OCI-LY1 (cell line): Measurements from ENCODE around the gene TET3.

Experiments used
- H2AFZ ChIP-seq: fragments of 200-600 bp; sonication (generic), shearing (Covaris generic); 2 replicates; pipeline ENCODE4 v1.6.0; 2014; ENCODE audit warnings: antibody characterized with exemption, mild to moderate bottlenecking, low read length
- H3F3A ChIP-seq: fragments of 200-600 bp; sonication (generic), shearing (Covaris generic); 2 replicates; pipeline ENCODE4 v1.6.0; 2014; ENCODE audit warnings: mild to moderate bottlenecking, antibody characterized with exemption, low read length, moderate library complexity; ENCODE audit not compliant: insufficient read depth
- H3K27ac ChIP-seq: fragments of 200-600 bp; sonication (generic); 2 replicates; pipeline ENCODE4 v1.5.1; 2014; ENCODE audit warnings: low read length, mixed run types, mild to moderate bottlenecking, low read depth; ENCODE audit not compliant: poor library complexity, severe bottlenecking
- H3K27me3 ChIP-seq: fragments of 200-600 bp; sonication (generic); 2 replicates; pipeline ENCODE4 v1.6.0; 2014; ENCODE audit warnings: antibody characterized with exemption, mild to moderate bottlenecking, low read length, moderate library complexity; ENCODE audit not compliant: insufficient read depth
- H3K36me3 ChIP-seq: fragments of 200-600 bp; sonication (generic); 2 replicates; pipeline ENCODE4 v1.6.1; 2014; ENCODE audit warnings: mild to moderate bottlenecking, antibody characterized with exemption, low read length, moderate library complexity, mixed read lengths; ENCODE audit not compliant: insufficient read depth
- H3K4me1 ChIP-seq: fragments of 200-600 bp; sonication (generic); 2 replicates; pipeline ENCODE4 v1.5.1; 2014; ENCODE audit warnings: mild to moderate bottlenecking, low read length, moderate library complexity; ENCODE audit not compliant: insufficient read depth, severe bottlenecking
- H3K4me2 ChIP-seq: fragments of 200-600 bp; sonication (generic), shearing (Covaris generic); 2 replicates; pipeline ENCODE4 v1.6.1; 2014; ENCODE audit warnings: low read length
- H3K4me3 ChIP-seq: fragments of 200-600 bp; sonication (generic); 2 replicates; pipeline ENCODE4 v1.5.1; 2014; ENCODE audit warnings: low read length, low read depth, mild to moderate bottlenecking, mixed read lengths; ENCODE audit not compliant: poor library complexity, severe bottlenecking
- H3K79me2 ChIP-seq: fragments of 200-600 bp; shearing (Covaris generic); 2 replicates; pipeline ENCODE4 v1.6.1; 2016; ENCODE audit warnings: mixed run types, low read length, mixed read lengths; ENCODE audit not compliant: insufficient read depth
- H3K9ac ChIP-seq: fragments of 200-600 bp; sonication (generic), shearing (Covaris generic); 2 replicates; pipeline ENCODE4 v1.6.1; 2014; ENCODE audit warnings: mild to moderate bottlenecking, low read length, mixed read lengths
- H3K9me2 ChIP-seq: fragments of 200-600 bp; sonication (generic), shearing (Covaris generic); 2 replicates; pipeline ENCODE4 v1.6.1; 2014; ENCODE audit warnings: low read depth, mild to moderate bottlenecking, low read length, mixed read lengths
- H3K9me3 ChIP-seq: fragments of 200-600 bp; shearing (Covaris generic); 2 replicates; pipeline ENCODE4 v1.6.1; 2014; ENCODE audit warnings: low read length, mixed read lengths
- H4K20me1 ChIP-seq: fragments of 200-600 bp; sonication (generic), shearing (Covaris generic); 2 replicates; pipeline ENCODE4 v1.6.0; 2016; ENCODE audit warnings: mild to moderate bottlenecking, low read length; ENCODE audit not compliant: insufficient read depth
- CTCF ChIP-seq: fragments of 200-600 bp; sonication (generic), shearing (Covaris generic); IDR thresholded peaks from 2 replicates; pipeline ENCODE4 v1.5.1; 2017; ENCODE audit warnings: mild to moderate bottlenecking, antibody characterized with exemption, low read length, moderate library complexity, mixed read lengths
- EZH2 ChIP-seq: fragments of 200-600 bp; sonication (generic), shearing (Covaris generic); IDR thresholded peaks from 2 replicates; pipeline ENCODE4 v1.8.0; 2017; ENCODE audit warnings: borderline replicate concordance, mixed run types, mild to moderate bottlenecking, antibody characterized with exemption, low read length, moderate library complexity, mixed read lengths

TET3 gene

GRCh38 chr2:74011246-74011645 lies 26.5 kb downstream of the TET3 start:
- H4K20me1 ChIP-seq: no peaks in the 10 kb centered on the region

GRCh38 chr2:74014813-74015212 lies 30.1 kb downstream of the TET3 start:
- H3K27ac ChIP-seq: no peak overlapping the region
- no peaks in the 10 kb centered on the region for H3K9me2 ChIP-seq
- no peak overlapping the region for H3K4me2 ChIP-seq
- no peak overlapping the region for H3K9ac ChIP-seq
- no peak overlapping the region for H3K4me3 ChIP-seq
- H3K9me3 ChIP-seq: no peaks in the 10 kb centered on the region
- no peak overlapping the region for H2AFZ ChIP-seq
- TF ChIP-seq EZH2: no peak
- TF ChIP-seq CTCF: no peak
- H3F3A ChIP-seq: no peaks in the 10 kb centered on the region
- H3K36me3 ChIP-seq: no peaks in the 10 kb centered on the region
- no peaks in the 10 kb centered on the region for H4K20me1 ChIP-seq
- no peaks in the 10 kb centered on the region for H3K27me3 ChIP-seq
- H3K4me1 ChIP-seq: no peaks in the 10 kb centered on the region
- H3K79me2 ChIP-seq: no peaks in the 10 kb centered on the region

More at GRCh38 chr2:74011246-74011645, 26.5 kb downstream of the TET3 start:
- no peak overlapping the region for H2AFZ ChIP-seq
- H3K4me2 ChIP-seq: no peak overlapping the region
- H3K9me2 ChIP-seq: no peaks in the 10 kb centered on the region
- H3K27me3 ChIP-seq: no peaks in the 10 kb centered on the region
- H3K9ac ChIP-seq: no peak overlapping the region
- H3K4me3 ChIP-seq: no peak overlapping the region
- TF ChIP-seq EZH2 (no peak), CTCF (no peak)
- H3K9me3 ChIP-seq: no peaks in the 10 kb centered on the region
- no peaks in the 10 kb centered on the region for H3F3A ChIP-seq
- no peaks in the 10 kb centered on the region for H3K36me3 ChIP-seq
- no peaks in the 10 kb centered on the region for H3K4me1 ChIP-seq
- H3K79me2 ChIP-seq: no peaks in the 10 kb centered on the region
- no peak overlapping the region for H3K27ac ChIP-seq

GRCh38 chr2:74017223-74017622 lies 32.5 kb downstream of the TET3 start:
- H3K4me3 ChIP-seq: no peak overlapping the region
- H4K20me1 ChIP-seq: no peaks in the 10 kb centered on the region
- no peak overlapping the region for H3K9ac ChIP-seq
- no peaks in the 10 kb centered on the region for H3K9me3 ChIP-seq
- no peaks in the 10 kb centered on the region for H3K9me2 ChIP-seq
- H3K4me2 ChIP-seq: no peak overlapping the region
- H3K27me3 ChIP-seq: no peaks in the 10 kb centered on the region
- H3F3A ChIP-seq: no peaks in the 10 kb centered on the region
- peaks cover 17% of the 10 kb centered on the region for H3K4me1 ChIP-seq
- H2AFZ ChIP-seq: no peak overlapping the region
- no peaks in the 10 kb centered on the region for H3K36me3 ChIP-seq
- H3K79me2 ChIP-seq: no peaks in the 10 kb centered on the region
- no peak for TF ChIP-seq EZH2
- no peak for TF ChIP-seq CTCF
- no peak overlapping the region for H3K27ac ChIP-seq
